Memory B cell (primary cell): ENCODE data around the gene FOXK2.

Experiments used
- ATAC-seq: fragments of 150-1000 bp; cut with Tn5 transposase; 2 replicates; pipeline ENCODE4 v1.10.0; 2021; ENCODE audit warnings: low read depth, mild to moderate bottlenecking, moderate library complexity
- DNase-seq, 2 donors: peaks; one replicate each; pipeline ENCODE4 v3.0.0; 2022; ENCODE audit warnings: low spot score in 2 of 2
- H3K27ac Mint-ChIP-seq: one replicate; pipeline ENCODE4 v1.8.0; 2022; ENCODE audit warnings: mild to moderate bottlenecking, moderate library complexity, mixed read lengths
- H3K27me3 Mint-ChIP-seq: one replicate; pipeline ENCODE4 v1.8.0; 2022; ENCODE audit warnings: mixed read lengths
- H3K36me3 Mint-ChIP-seq: one replicate; pipeline ENCODE4 v1.8.0; 2022; ENCODE audit warnings: mild to moderate bottlenecking, mixed read lengths
- H3K4me1 Mint-ChIP-seq: one replicate; pipeline ENCODE4 v1.8.0; 2022; ENCODE audit warnings: mixed read lengths
- H3K4me3 Mint-ChIP-seq: one replicate; pipeline ENCODE4 v1.8.0; 2022; ENCODE audit warnings: mild to moderate bottlenecking, moderate library complexity, mixed read lengths
- H3K9me3 Mint-ChIP-seq: one replicate; pipeline ENCODE4 v1.8.0; 2022; ENCODE audit warnings: mixed read lengths

FOXK2 gene

DNA sequence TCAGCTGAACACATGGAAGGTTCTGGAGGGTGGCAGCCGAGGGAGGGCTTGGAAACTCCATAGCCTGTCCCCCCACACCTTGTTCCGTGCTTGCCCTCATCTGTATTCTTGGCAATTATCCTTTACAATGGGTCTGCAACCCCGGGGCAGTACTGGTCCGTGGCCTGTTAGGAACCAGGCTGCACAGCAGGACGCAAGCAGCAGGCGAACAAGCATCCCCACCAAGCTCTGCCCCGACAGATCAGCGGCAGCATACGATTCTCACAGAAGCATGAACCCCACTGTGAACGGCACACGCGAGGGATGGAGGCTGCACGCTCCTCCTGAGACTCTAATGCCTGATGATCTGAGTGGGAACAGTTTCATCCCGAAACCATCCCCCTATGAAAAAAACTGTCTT, 122.5 kb downstream of the FOXK2 start:
- ATAC-seq (no peak), DNase-seq (no peak)
- H3K4me3 Mint-ChIP-seq: no peak overlapping the region
- H3K27ac Mint-ChIP-seq: no peak overlapping the region
- no peaks in the 10 kb centered on the region for H3K27me3 Mint-ChIP-seq
- H3K36me3 Mint-ChIP-seq: peaks cover 36% of the 10 kb centered on the region
- H3K9me3 Mint-ChIP-seq: no peaks in the 10 kb centered on the region
- peaks cover 26% of the 10 kb centered on the region for H3K4me1 Mint-ChIP-seq

DNA sequence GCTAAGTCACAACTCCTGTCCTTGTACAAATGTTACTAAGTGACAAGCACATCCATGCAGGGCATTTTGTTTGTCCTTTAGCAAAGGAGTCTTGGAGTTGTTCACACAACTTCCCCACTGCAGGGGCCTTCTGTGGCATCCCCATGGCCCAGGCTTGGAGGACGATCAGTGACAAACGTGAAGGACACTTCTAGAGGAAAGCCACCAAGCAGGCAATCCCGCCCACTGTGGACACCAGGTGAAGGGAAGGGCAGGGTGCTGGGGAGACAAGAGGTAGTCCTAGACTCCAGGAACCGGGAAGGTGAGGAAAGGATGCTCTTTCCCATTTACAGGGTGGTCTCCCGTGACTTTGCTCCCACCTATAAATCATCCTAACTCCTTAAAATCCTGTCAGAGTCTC, 124.6 kb downstream of the FOXK2 start:
- Mint-ChIP-seq H3K27ac (no peak overlapping the region), H3K9me3 (no peaks in the 10 kb centered on the region), H3K27me3 (no peaks in the 10 kb centered on the region), H3K36me3 (peaks cover 28% of the 10 kb centered on the region), H3K4me3 (no peak overlapping the region), H3K4me1 (peaks cover 16% of the 10 kb centered on the region)
- no peak for DNase-seq
- ATAC-seq: no peak

DNA sequence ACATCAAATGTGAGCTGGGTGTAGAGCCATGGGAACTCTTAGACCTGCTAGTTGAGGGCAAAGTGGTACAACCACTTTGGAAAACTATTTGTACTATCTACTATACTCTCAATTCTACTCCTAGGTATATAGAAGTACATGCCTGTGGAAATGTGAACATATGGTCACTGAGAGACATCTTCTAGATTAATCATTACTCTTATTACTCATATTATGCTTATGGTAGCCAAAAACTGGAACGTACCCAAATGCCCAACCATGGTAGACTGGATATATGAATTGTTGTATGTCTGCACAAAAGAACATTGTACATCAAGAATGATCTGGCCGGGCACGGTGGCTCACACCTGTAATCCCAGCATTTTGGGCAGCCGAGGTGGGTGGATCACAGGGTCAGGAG, 126.0 kb downstream of the FOXK2 start:
- peak overlapping the region; percentile 44 for H3K4me3 Mint-ChIP-seq
- H3K27me3 Mint-ChIP-seq: no peaks in the 10 kb centered on the region
- H3K4me1 Mint-ChIP-seq: peaks cover 10% of the 10 kb centered on the region
- DNase-seq (no peak), ATAC-seq (no peak)
- no peak overlapping the region for H3K27ac Mint-ChIP-seq
- H3K9me3 Mint-ChIP-seq: no peaks in the 10 kb centered on the region
- H3K36me3 Mint-ChIP-seq: peaks cover 19% of the 10 kb centered on the region

DNA sequence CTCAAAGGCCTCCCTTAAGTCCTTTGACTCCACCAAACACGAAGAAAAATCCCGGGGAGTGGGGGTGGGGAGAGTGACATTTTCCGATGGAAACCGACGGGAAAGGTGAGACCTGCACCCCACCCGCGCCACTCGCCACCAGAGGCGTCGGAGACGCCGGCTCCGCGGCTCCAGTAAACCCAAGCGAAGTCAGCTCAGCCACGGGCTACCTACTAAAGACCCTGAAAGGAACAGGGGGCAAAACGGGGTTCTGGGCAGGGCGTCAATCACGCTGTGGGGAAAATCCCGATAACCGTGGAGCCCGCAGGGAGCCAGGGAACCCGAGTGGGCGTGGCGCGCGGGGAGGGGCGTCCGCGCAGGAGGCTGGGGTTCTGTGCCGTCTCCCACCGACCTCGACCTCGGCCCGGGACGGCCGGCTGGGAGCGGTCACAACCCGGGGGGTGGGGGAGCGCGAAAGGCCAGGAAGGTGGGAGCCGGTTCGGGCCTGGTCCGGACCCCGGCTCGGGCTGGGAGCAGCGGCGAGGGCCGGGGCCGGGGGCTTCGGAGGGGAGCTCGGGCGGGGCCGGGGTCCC, 128.1 kb downstream of the FOXK2 start:
- Mint-ChIP-seq H3K27ac (peak overlapping the region; percentile 86), H3K4me1 (peaks cover 10% of the 10 kb centered on the region), H3K27me3 (no peaks in the 10 kb centered on the region), H3K9me3 (no peaks in the 10 kb centered on the region), H3K4me3 (peak overlapping the region; percentile 88), H3K36me3 (peaks cover 10% of the 10 kb centered on the region)
- DNase-seq (peak; percentile 42 to 65), ATAC-seq (peak; percentile 30)

DNA sequence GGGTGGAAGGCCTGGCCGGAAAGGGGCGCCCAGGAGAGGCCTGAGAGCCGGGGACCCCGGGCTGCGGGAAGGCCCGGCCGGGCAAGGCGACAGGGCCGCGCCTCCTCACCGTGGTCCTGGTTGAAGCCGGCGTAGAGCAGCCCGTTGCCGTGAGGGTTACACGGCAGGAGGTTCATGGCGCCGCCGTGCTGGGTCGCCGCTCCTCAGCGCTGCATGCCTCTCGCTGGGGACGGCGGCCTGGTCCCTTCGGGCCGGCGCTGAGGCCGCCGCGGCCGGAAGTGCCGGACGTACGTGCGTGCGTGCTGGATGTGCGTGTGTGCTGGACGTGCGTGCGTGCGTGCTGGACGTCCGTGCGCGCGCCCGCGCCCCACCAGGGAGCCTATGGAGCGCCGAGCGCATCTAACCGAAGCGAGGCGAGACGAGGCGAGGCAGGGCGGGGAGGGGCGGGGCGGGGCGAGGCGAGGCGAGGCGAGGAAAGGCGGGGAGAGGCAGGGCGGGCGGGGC, 128.7 kb downstream of the FOXK2 start, which contains the start of gene WDR45B:
Gene WDR45B (minus strand): TSS at position 280 of the 504 bp plus-strand sequence. CDS start 104 bp downstream, at position 176.
- Mint-ChIP-seq H3K27ac (peak within 1 kb of the TSS; percentile 86), H3K9me3 (no peaks in the 10 kb centered on the region), H3K27me3 (no peaks in the 10 kb centered on the region), H3K36me3 (peaks cover 8% of the 10 kb centered on the region), H3K4me3 (peak within 1 kb of the TSS; percentile 88), H3K4me1 (peaks cover 10% of the 10 kb centered on the region)
- DNase-seq (peak; percentile 80 to 81), ATAC-seq (peak; percentile 88)

DNA sequence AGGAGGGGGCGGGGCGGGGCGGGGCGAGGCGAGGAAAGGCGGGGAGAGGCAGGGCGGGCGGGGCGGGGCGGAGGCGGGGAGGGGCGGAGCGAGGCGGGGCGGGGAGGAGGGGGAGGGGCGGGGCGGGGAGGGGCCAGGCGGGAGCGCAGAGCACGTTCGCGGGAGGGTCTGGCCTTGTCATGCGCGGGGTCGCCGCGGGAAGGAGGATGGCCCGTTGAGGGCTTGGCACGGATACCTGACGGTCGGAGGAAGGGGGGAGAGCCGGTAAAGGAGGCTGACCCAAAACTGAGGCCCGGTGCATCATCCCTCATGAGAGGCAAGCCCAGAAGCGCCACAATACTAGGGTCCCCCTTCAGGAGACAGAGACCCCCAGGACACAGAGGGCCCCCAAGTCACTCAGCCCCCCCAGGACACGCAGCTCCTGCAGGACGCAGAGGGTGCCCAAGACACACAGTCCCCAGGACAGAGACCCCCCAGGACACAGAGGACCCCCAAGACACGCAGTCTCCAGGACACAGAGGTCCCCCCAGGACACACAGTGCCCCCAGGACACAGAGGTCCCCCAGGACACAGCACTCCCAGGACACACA, 129.3 kb downstream of the FOXK2 start:
- no peaks in the 10 kb centered on the region for H3K9me3 Mint-ChIP-seq
- no peaks in the 10 kb centered on the region for H3K27me3 Mint-ChIP-seq
- ATAC-seq (peak; percentile 5), DNase-seq (peak; percentile 38 to 58)
- peaks cover 9% of the 10 kb centered on the region for H3K4me1 Mint-ChIP-seq
- H3K27ac Mint-ChIP-seq: no peak overlapping the region
- H3K4me3 Mint-ChIP-seq: peak overlapping the region; percentile 27
- peaks cover 7% of the 10 kb centered on the region for H3K36me3 Mint-ChIP-seq

DNA sequence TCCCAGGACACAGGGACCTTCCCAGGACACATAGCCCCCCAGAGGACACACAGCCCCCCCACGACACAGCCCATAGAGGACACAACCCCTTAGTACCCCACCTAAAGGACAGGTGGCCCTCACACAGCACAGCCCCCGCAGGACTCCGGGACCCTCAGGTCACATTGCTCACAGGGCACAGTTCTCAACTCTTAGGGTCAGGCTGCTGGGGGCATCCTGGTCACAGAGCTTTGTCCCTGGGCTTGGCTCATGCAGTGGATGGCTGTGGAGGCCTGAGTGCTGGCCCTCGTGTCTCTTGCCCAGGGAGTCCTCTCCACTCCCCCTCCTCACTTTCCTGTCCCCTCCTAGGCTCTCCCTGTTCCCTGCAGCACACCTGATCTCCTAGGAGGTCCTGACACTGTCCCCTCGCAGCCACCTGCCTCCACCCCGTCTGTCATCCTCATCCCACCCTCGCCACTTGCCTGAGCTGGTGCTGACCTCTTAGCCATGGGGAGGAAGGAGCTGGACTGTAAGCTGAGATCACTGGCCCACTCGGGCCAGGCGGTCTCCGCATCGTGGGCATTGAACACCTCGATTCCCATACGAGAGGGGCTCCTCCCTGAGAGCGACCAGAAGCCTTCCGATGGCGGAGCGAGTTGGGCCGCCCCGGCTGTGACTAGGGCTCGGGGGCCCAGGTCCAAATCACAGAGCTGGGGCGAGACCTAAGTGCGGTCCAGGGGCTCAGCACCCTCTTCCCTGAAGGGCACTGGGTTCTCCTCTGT, 130.1 kb downstream of the FOXK2 start:
- peak overlapping the region; percentile 66 for H3K4me3 Mint-ChIP-seq
- no peak overlapping the region for H3K27ac Mint-ChIP-seq
- H3K9me3 Mint-ChIP-seq: no peaks in the 10 kb centered on the region
- DNase-seq: peak in 1 of 2 donors; percentile 33
- H3K36me3 Mint-ChIP-seq: peaks cover 3% of the 10 kb centered on the region
- no peaks in the 10 kb centered on the region for H3K27me3 Mint-ChIP-seq
- no peak for ATAC-seq
- H3K4me1 Mint-ChIP-seq: peaks cover 8% of the 10 kb centered on the region

DNA sequence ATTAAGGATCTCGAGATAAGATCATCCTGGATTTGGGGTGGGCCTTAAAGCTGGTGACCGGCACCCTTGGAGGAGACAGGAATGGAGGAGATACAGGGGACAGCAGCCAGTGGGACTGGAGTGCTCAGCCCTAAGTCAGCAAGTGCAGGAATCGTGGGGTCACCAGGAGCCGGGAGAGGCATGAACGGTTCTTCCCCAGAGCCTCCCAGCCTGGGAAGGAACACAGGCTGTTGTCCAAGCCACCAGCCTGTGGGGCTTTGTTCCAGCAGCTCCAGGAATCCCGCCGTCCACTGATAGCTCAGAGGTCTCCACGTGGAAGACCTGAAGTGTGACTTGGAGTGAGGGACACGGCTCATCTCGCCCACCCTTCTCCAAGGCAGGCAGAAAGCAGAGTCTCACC, 131.2 kb downstream of the FOXK2 start:
- H3K4me3 Mint-ChIP-seq: no peak overlapping the region
- H3K36me3 Mint-ChIP-seq: peaks cover 1% of the 10 kb centered on the region
- DNase-seq (no peak), ATAC-seq (no peak)
- H3K4me1 Mint-ChIP-seq: peaks cover 5% of the 10 kb centered on the region
- H3K27ac Mint-ChIP-seq: no peak overlapping the region
- H3K9me3 Mint-ChIP-seq: no peaks in the 10 kb centered on the region
- H3K27me3 Mint-ChIP-seq: no peaks in the 10 kb centered on the region

DNA sequence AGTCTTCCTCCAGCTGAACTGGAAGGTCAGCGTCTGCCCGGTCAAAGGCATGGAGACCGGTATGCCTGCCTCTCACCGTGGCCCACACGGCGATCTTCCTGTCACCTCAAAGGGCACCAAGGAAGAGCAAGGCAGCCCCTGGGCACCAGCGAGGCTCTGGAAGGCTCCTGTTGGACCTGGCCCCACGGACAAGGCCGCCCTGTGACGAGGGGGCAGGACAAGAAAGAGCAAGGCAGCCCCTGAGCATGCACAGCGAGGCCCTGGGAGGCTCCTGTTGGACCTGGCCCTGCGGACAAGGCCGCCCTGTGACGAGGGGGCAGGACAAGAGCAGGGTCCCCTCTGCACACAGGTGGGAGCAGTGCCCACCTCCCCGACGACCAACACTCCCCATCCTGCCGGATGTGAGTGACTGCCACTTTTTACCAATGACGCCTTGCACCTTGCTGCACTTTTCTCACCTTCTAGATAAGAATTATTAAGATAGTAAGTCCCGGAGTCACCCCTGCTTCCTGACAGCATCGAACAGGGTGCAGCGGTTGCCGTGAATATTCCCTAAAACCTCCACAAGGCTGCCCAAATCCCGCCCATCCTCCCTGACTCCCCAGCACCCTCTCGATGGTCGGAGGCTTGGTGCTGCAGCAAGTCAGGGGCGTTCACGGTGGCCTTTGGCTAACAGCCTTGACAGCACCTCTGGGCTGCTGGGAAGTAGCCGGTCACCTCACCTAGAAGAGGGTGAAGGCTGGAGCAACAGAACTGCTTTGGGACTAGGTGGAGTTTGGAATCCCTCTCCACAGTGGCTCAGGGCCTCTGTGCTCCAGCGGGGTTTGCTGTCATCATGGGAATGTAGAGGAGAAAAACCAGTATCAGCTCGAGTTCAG, 134.4 kb downstream of the FOXK2 start:
- DNase-seq: no peak
- no peaks in the 10 kb centered on the region for H3K9me3 Mint-ChIP-seq
- ATAC-seq: no peak
- H3K36me3 Mint-ChIP-seq: peaks cover 3% of the 10 kb centered on the region
- no peak overlapping the region for H3K27ac Mint-ChIP-seq
- peaks cover 2% of the 10 kb centered on the region for H3K4me1 Mint-ChIP-seq
- H3K27me3 Mint-ChIP-seq: no peaks in the 10 kb centered on the region
- H3K4me3 Mint-ChIP-seq: no peak overlapping the region
